ENCODE data around the gene HTT. TPM values are rescaled to one million over a fixed set of nuclear protein-coding genes. Genes with fewer than 3 reads are reported as not detected.
A peak's percentile ranks its signal among the peaks of the same experiment; 100 is the strongest.

The HTT gene
- total RNA-seq, 4 donors from 2014 or later = 50.1 to 192 (median 81.0) TPM

DNA sequence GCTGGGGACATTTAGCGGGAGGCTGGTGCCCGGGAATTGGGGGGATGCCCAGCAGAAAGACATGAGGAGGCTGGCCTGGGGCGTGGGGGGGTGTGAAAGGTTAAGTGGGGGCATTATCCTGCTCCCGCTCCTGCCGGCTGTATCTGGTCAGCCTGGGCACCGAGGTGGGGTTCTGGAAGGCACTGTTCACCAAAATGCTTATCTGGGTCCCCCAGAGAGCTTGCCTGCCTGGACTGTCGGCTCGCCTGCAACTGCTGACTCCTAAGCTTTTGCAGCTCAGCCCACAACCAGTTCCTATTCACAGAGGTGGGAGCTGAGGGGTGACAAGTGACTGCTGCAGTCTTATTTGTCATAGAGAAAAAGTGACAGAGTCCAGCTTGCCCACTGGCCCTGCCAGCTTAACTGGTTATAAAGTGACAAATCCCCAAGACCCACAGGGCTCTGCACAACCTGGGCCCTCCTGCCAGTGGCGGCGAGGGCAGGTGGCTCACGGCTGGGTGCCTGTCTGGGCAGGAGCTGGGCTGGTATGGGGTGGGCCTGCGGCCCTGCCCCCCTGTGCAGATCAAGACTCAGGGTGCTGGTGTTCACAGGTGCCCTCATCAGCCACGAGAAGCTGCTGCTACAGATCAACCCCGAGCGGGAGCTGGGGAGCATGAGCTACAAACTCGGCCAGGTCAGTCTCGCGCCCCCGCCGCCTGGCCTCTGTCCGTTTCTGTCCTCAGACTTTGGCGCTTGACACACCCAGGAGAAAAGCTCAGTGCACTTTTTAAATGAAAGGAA is 150.8 kb downstream of the HTT start:
- H3K27ac ChIP-seq = no peak overlapping the region
- peak in 1 of 2 donors; percentile 67 for DNase-seq (ENCODE audit: low spot score in 2 of 2)
- TF ChIP-seq EP300 (IDR thresholded peaks at IDR 0.05) (no peak), POLR2AphosphoS5 (IDR thresholded peaks at IDR 0.05) (no peak), CTCF (IDR thresholded peaks at IDR 0.05) (no peak)
- no peaks in the 10 kb centered on the region for H3K9me3 ChIP-seq
- H3K27me3 ChIP-seq = no peaks in the 10 kb centered on the region
- no peak overlapping the region for H3K4me3 ChIP-seq
- H3K4me1 ChIP-seq = no peaks in the 10 kb centered on the region
- 89% methylated on average over 21 of the region's 22 CpGs for WGBS
- H3K36me3 ChIP-seq = peaks cover 93% of the 10 kb centered on the region

GRCh38 chr4:3225936-3226335 is 151.5 kb downstream of the HTT start:
- H3K9me3 ChIP-seq = no peaks in the 10 kb centered on the region
- 87% methylated on average over 9 of the region's 9 CpGs for WGBS
- H3K36me3 ChIP-seq = peaks cover 93% of the 10 kb centered on the region
- no peak for DNase-seq (ENCODE audit: low spot score in 2 of 2)
- TF ChIP-seq POLR2A (IDR thresholded peaks at IDR 0.05) = no peak
- TF ChIP-seq POLR2AphosphoS5 (IDR thresholded peaks at IDR 0.05) = no peak
- no peak for TF ChIP-seq CTCF (IDR thresholded peaks at IDR 0.05)
- TF ChIP-seq EP300 (IDR thresholded peaks at IDR 0.05) = no peak
- no peak overlapping the region for H3K27ac ChIP-seq
- H3K4me3 ChIP-seq = no peak overlapping the region
- no peaks in the 10 kb centered on the region for H3K4me1 ChIP-seq
- no peaks in the 10 kb centered on the region for H3K27me3 ChIP-seq

- WGBS = 39% methylated on average over 9 of the region's 9 CpGs
- no peaks in the 10 kb centered on the region for H3K4me1 ChIP-seq
- H3K4me3 ChIP-seq = no peak overlapping the region
- no peaks in the 10 kb centered on the region for H3K9me3 ChIP-seq
- H3K27me3 ChIP-seq = no peaks in the 10 kb centered on the region
- TF ChIP-seq CTCF (IDR thresholded peaks at IDR 0.05) = no peak
- TF ChIP-seq EP300 (IDR thresholded peaks at IDR 0.05) = no peak
- no peak for TF ChIP-seq POLR2AphosphoS5 (IDR thresholded peaks at IDR 0.05)
- TF ChIP-seq POLR2A (IDR thresholded peaks at IDR 0.05) = no peak
- no peak overlapping the region for H3K27ac ChIP-seq
- peaks cover 93% of the 10 kb centered on the region for H3K36me3 ChIP-seq
- no peak for DNase-seq (ENCODE audit: low spot score in 2 of 2)
Observed at GRCh38 chr4:3226467-3226866, 152.0 kb downstream of the HTT start.

GRCh38 chr4:3226944-3227343 is 152.5 kb downstream of the HTT start:
- Histone ChIP-seq H3K4me3 (no peak overlapping the region), H3K4me1 (no peaks in the 10 kb centered on the region), H3K9me3 (no peaks in the 10 kb centered on the region), H3K36me3 (peaks cover 93% of the 10 kb centered on the region), H3K27ac (no peak overlapping the region), H3K27me3 (no peaks in the 10 kb centered on the region)
- 94% methylated on average over 6 of the region's 6 CpGs for WGBS
- TF ChIP-seq POLR2AphosphoS5 (IDR thresholded peaks at IDR 0.05) = no peak
- no peak for TF ChIP-seq POLR2A (IDR thresholded peaks at IDR 0.05)
- no peak for TF ChIP-seq EP300 (IDR thresholded peaks at IDR 0.05)
- DNase-seq (ENCODE audit: low spot score in 2 of 2) = no peak

GRCh38 chr4:3227878-3228675 is 153.6 kb downstream of the HTT start:
- Histone ChIP-seq H3K36me3 (peaks cover 94% of the 10 kb centered on the region), H3K4me3 (no peak overlapping the region), H3K27me3 (no peaks in the 10 kb centered on the region), H3K27ac (no peak overlapping the region), H3K9me3 (no peaks in the 10 kb centered on the region), H3K4me1 (no peaks in the 10 kb centered on the region)
- 84% methylated on average over 17 of the region's 23 CpGs for WGBS
- DNase-seq (ENCODE audit: low spot score in 2 of 2) = no peak
- TF ChIP-seq POLR2A (IDR thresholded peaks at IDR 0.05) (no peak), CTCF (IDR thresholded peaks at IDR 0.05) (no peak), EP300 (IDR thresholded peaks at IDR 0.05) (no peak), POLR2AphosphoS5 (IDR thresholded peaks at IDR 0.05) (no peak)

All from suprapubic skin (tissue), 4 donors.